Natural killer cell (primary cell): ENCODE data around the gene KRTAP5-4. TPM values are rescaled to one million over a fixed set of nuclear protein-coding genes. Genes with fewer than 3 reads are reported as not detected.

Experiments
- ATAC-seq, 3 donors: fragments of 150-1000 bp in 2 of 3; fragments of 200-7000 bp in 1 of 3; cut with Tn5 transposase; 1 replicate in 1 of 3; 2 replicates in 2 of 3; pipeline ENCODE4 v1.10.0; 2021; ENCODE audit warnings: mild to moderate bottlenecking in 2 of 3, moderate library complexity in 2 of 3
- DNase-seq, 2 donors: peaks; one replicate each; pipeline versions ENCODE4 v3.0.0 to v3.0.0-alpha.2; 2013 to 2021; ENCODE audit warnings: mixed read lengths in 1 of 2
- H3K27ac ChIP-seq: one replicate; pipeline ENCODE4 v1.5.1; 2013; ENCODE audit warnings: mild to moderate bottlenecking, low read length
- H3K27me3 ChIP-seq: one replicate; pipeline ENCODE4 v1.6.1; 2013; ENCODE audit warnings: low read length; ENCODE audit not compliant: control insufficient read depth, insufficient read depth
- H3K36me3 ChIP-seq: one replicate; pipeline ENCODE4 v1.6.1; 2013; ENCODE audit warnings: low read length; ENCODE audit not compliant: control insufficient read depth, insufficient read depth
- H3K4me1 ChIP-seq: one replicate; pipeline ENCODE4 v1.6.1; 2013; ENCODE audit warnings: low read length; ENCODE audit not compliant: control insufficient read depth, insufficient read depth
- H3K4me3 ChIP-seq: one replicate; pipeline ENCODE4 v1.5.1; 2013; ENCODE audit warnings: low read length
- H3K9me3 ChIP-seq: one replicate; pipeline ENCODE4 v1.6.1; 2013; ENCODE audit warnings: low read length; ENCODE audit not compliant: control insufficient read depth, insufficient read depth
- H3K27ac Mint-ChIP-seq, 2 donors: one replicate each; pipeline ENCODE4 v1.8.0; 2022; ENCODE audit warnings: mild to moderate bottlenecking in 2 of 2, mixed read lengths in 2 of 2, moderate library complexity in 1 of 2
- H3K27me3 Mint-ChIP-seq, 2 donors: one replicate each; pipeline ENCODE4 v1.8.0; 2022; ENCODE audit warnings: low read depth in 2 of 2, mixed read lengths in 2 of 2
- H3K36me3 Mint-ChIP-seq: one replicate; pipeline ENCODE4 v1.8.0; 2022; ENCODE audit warnings: mixed read lengths
- H3K4me1 Mint-ChIP-seq, 2 donors: one replicate each; pipeline ENCODE4 v1.8.0; 2022; ENCODE audit warnings: mixed read lengths in 2 of 2
- H3K4me3 Mint-ChIP-seq: one replicate; pipeline ENCODE4 v1.8.0; 2022; ENCODE audit warnings: mild to moderate bottlenecking, moderate library complexity, mixed read lengths
- H3K9me3 Mint-ChIP-seq, 2 donors: one replicate each; pipeline ENCODE4 v1.8.0; 2022; ENCODE audit warnings: mixed read lengths in 2 of 2
- WGBS: methylation state at CpG from one replicate; pipeline ENCODE4 v1.1.7; 2013; ENCODE audit warnings: missing lambda C conversion rate; ENCODE audit not compliant: insufficient coverage; 5-methylcytosine and 5-hydroxymethylcytosine counted together
- intact Hi-C: fragments of 100-400 bp; cut with micrococcal nuclease; formaldehyde crosslinking; loops from one replicate; pipeline ENCODE4 v1.14.2; 2022
- total RNA-seq, 4 donors: library from RNA; stranded (reverse); fragments of 120-200 nt in 1 of 4; gene quantifications; one replicate each; pipeline versions ENCODE4 v1.2.3 to v1.2.4, GENCODE V29; 2013 to 2022
- TF ChIP-seq, protein P1 (sequence below): fragments of 200-600 bp; IDR thresholded peaks from one replicate; pipeline ENCODE4 v1.8.0; 2022; ENCODE audit warnings: antibody characterized with exemption

Gene KRTAP5-4
- total RNA-seq, 3 donors from 2014 or later (not counting 1 experiment from before 2014, with no cell fraction given), result not detected

DNA sequence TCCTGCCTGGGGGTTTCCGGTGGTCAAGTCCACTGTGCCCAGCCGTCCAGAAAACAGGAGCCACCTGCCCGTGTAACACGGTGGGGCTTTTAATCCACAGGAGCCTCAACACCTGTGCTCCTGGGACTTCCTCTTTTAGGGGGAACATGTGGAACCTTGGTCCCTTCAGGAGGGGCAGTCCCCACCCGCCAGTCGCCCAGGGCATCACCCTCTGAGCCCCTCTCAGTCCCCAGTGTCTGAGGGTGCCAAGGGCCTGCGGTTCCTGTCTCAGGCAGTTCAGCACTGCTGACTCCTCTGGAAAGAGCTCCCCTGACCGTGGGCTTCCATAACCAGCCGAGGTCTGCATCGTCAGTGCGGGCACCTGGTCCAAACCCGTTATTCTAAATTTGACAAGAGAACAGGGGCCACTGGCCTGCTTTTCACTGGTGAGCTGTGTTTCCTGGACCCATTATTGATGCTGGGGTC, 23.5 kb upstream of the KRTAP5-4 start:
- intact Hi-C loops, result no loop called here
- Histone ChIP-seq H3K36me3 (no peaks in the 10 kb centered on the region), H3K4me1 (no peaks in the 10 kb centered on the region), H3K4me3 (no peak overlapping the region), H3K9me3 (no peaks in the 10 kb centered on the region), H3K27me3 (peaks cover 1% of the 10 kb centered on the region), H3K27ac (no peak overlapping the region)
- H3K4me3 Mint-ChIP-seq, result no peak overlapping the region
- DNase-seq, result no peak
- TF ChIP-seq, protein P1, sequence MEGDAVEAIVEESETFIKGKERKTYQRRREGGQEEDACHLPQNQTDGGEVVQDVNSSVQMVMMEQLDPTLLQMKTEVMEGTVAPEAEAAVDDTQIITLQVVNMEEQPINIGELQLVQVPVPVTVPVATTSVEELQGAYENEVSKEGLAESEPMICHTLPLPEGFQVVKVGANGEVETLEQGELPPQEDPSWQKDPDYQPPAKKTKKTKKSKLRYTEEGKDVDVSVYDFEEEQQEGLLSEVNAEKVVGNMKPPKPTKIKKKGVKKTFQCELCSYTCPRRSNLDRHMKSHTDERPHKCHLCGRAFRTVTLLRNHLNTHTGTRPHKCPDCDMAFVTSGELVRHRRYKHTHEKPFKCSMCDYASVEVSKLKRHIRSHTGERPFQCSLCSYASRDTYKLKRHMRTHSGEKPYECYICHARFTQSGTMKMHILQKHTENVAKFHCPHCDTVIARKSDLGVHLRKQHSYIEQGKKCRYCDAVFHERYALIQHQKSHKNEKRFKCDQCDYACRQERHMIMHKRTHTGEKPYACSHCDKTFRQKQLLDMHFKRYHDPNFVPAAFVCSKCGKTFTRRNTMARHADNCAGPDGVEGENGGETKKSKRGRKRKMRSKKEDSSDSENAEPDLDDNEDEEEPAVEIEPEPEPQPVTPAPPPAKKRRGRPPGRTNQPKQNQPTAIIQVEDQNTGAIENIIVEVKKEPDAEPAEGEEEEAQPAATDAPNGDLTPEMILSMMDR, result no peak
- no peak overlapping the region for H3K27ac Mint-ChIP-seq
- no peak for ATAC-seq
- H3K4me1 Mint-ChIP-seq, result no peaks in the 10 kb centered on the region
- H3K9me3 Mint-ChIP-seq, result no peaks in the 10 kb centered on the region
- WGBS, result 37% methylated on average over 12 of the region's 12 CpGs
- peaks cover 9 to 10% of the 10 kb centered on the region in 2 donors for H3K27me3 Mint-ChIP-seq
- H3K36me3 Mint-ChIP-seq, result no peaks in the 10 kb centered on the region

DNA sequence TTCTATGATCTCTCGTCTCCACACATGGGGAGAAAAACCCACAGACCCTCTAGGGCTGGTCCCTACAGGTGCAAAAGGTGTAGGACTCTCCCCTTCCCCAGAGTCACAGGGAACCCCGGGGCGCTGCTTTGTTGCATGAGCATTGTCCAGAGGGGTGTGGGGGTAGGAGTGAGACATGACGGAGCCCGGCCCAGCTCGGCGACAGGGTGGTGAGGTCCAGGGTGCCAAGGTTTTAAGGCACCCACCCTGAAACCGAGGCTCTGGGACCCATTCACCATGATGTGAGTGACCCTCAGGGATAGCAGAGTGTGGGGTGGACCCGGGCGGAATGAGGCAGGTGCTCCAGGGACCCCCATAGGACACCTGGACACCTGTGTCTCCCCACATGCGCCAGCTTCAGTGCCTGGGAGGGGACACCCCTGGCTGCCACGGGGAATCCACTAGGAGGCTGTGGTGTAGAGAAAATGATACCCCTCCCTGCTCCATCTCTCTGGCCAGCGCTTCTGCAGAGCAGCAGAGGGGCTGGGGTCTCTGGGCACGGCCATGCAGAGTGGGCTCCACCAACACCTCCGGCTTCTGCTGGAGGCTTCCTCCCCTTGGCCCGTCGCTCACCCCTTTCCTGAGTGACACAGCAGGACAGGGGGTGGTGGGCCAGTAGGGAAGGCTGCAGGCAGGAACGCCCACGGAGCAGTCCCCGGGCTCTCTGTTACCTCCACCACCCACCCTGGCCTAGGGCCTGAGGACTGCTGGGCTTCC, 22.8 kb upstream of the KRTAP5-4 start:
- ATAC-seq (no peak), DNase-seq (no peak)
- no peak overlapping the region for H3K27ac Mint-ChIP-seq
- Histone ChIP-seq H3K4me3 (no peak overlapping the region), H3K4me1 (no peaks in the 10 kb centered on the region), H3K27ac (no peak overlapping the region), H3K36me3 (no peaks in the 10 kb centered on the region), H3K27me3 (peaks cover 7% of the 10 kb centered on the region), H3K9me3 (no peaks in the 10 kb centered on the region)
- H3K27me3 Mint-ChIP-seq, result peaks cover 13 to 15% of the 10 kb centered on the region in 2 donors
- WGBS, result 56% methylated on average over 20 of the region's 20 CpGs
- H3K36me3 Mint-ChIP-seq, result no peaks in the 10 kb centered on the region
- no peaks in the 10 kb centered on the region for H3K4me1 Mint-ChIP-seq
- no peak overlapping the region for H3K4me3 Mint-ChIP-seq
- TF ChIP-seq, protein P1, result no peak
- no peaks in the 10 kb centered on the region for H3K9me3 Mint-ChIP-seq
- intact Hi-C loops, result no loop called here

DNA sequence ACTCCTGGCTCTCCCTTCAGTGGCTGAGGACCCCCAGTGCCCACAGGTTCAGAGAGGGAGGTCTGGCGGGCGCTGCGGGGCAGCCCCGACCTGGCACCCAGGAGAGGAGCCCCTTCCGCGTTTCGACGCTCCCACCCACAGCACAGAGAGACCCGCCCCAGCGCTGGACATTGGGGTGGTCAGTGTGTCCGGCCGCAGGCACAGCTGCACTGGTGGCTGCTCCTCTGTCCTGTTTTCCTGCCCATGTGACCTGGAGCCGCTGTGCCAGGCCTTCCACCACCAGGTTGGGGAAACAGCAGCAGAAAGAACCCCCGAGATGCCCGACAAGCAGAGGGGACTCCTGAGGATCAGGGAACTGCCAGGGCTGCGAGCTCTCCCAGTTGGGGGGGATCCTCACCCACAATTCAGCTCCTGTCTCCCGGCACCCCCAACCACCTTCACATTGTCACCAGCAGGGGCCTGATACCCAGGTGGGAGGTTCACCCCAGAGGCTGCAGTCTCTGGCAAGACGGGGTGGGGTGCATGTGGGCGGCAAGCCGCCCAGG, 21.3 kb upstream of the KRTAP5-4 start:
- TF ChIP-seq, protein P1, result no peak
- intact Hi-C loops, result no loop called here
- H3K27me3 ChIP-seq, result peaks cover 7% of the 10 kb centered on the region
- Mint-ChIP-seq H3K27me3 (peaks cover 14 to 19% of the 10 kb centered on the region in 2 donors), H3K4me3 (no peak overlapping the region), H3K36me3 (no peaks in the 10 kb centered on the region), H3K9me3 (no peaks in the 10 kb centered on the region), H3K27ac (no peak overlapping the region), H3K4me1 (no peaks in the 10 kb centered on the region)
- H3K4me3 ChIP-seq, result no peak overlapping the region
- H3K9me3 ChIP-seq, result no peaks in the 10 kb centered on the region
- DNase-seq (no peak), ATAC-seq (no peak)
- no peaks in the 10 kb centered on the region for H3K36me3 ChIP-seq
- no peak overlapping the region for H3K27ac ChIP-seq
- 92% methylated on average over 18 of the region's 20 CpGs for WGBS
- H3K4me1 ChIP-seq, result no peaks in the 10 kb centered on the region
